MM.1S (cell line): Measurements from ENCODE around the gene CKAP5.

Source experiments
- CTCF ChIP-seq: fragments of 300-600 bp; sonication (generic); IDR thresholded peaks from 2 replicates; pipeline ENCODE4 v1.5.1; 2016; ENCODE audit warnings: antibody characterized with exemption, low read length, mixed read lengths
- EZH2 ChIP-seq: fragments of 300-600 bp; sonication (generic); optimal IDR thresholded peaks from 2 replicates; pipeline ENCODE3; 2017; ENCODE audit warnings: low read depth, mild to moderate bottlenecking, antibody characterized with exemption, low read length, mixed read lengths
- EZH2phosphoT487 ChIP-seq: fragments of 300-600 bp; sonication (generic); IDR thresholded peaks from 2 replicates; pipeline ENCODE4 v1.6.1; 2018; ENCODE audit warnings: antibody characterized with exemption, low read length

GRCh38 chr11:46741600-46742484 lies 104.2 kb downstream of the CKAP5 start:
- TF ChIP-seq CTCF (no peak), EZH2phosphoT487 (no peak), EZH2 (no peak)
